Embryonic facial prominence (tissue), 1 donor: ENCODE measurements around the gene TNFRSF8.

Experiments
- DNase-seq: peaks from one replicate; pipeline ENCODE4 v3.0.0-alpha.2; 2016; ENCODE audit errors: extremely low spot score

TNFRSF8 gene

GRCh38 chr1:12114340-12114683 is 51.2 kb downstream of the TNFRSF8 start:
- DNase-seq, result no peak

DNA sequence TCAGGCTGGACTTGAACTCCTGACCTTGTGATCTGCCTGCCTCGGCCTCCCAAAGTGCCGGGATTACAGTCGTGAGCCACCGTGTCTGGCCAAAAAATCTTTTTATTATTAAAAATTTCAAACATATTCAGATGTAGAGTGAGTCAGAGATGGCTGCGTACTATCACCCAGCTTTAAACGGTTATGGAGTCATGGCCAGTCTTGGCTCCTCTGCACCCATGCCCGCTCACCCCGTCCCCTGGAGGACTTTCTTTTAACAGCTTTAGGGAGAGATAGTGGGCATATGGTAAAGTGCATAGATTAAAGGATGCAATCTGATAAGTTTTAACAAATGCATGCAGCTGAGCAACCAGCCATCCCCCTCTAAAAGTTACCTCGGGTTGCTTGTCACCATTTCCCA is 51.8 kb downstream of the TNFRSF8 start:
- no peak for DNase-seq

DNA sequence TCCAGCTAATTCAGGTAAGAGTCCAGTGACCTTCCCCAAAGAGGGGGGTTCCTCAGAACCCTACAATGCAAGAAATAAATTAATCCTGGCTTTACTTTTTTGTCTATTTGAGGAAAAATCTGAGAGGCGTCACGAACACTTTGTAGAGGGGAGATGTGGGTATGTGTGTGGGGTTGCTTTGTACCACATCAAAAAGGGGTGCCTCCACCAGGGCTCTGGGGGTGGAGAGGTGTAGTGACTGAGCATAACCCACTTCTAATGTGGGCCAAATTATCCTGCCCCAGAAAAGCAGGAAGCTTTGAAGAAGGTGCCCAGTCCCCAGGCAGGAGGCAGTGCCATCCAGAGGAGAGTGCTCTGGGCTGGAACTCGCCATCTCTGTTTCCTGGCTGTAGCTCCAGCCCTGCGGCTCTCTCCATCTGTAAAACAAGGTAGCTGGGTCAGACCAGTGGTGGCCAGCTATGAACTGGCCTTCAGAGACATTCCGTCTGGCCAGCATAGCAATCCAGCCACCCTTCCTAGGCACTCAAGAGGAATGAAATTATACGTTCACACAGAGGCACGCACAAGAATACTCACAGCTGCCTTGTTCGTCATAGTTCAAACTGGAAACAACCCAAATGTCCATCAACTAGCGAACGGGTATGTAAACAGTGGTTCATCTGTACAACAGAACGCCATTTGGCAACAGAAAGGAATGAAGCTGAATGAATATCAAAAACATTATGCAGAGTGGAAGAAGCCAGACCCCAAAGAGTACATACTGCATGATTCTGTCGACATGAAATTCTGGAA is 58.3 kb downstream of the TNFRSF8 start:
- no peak for DNase-seq

GRCh38 chr1:12123172-12123571 is 60.1 kb downstream of the TNFRSF8 start:
- no peak for DNase-seq

DNA sequence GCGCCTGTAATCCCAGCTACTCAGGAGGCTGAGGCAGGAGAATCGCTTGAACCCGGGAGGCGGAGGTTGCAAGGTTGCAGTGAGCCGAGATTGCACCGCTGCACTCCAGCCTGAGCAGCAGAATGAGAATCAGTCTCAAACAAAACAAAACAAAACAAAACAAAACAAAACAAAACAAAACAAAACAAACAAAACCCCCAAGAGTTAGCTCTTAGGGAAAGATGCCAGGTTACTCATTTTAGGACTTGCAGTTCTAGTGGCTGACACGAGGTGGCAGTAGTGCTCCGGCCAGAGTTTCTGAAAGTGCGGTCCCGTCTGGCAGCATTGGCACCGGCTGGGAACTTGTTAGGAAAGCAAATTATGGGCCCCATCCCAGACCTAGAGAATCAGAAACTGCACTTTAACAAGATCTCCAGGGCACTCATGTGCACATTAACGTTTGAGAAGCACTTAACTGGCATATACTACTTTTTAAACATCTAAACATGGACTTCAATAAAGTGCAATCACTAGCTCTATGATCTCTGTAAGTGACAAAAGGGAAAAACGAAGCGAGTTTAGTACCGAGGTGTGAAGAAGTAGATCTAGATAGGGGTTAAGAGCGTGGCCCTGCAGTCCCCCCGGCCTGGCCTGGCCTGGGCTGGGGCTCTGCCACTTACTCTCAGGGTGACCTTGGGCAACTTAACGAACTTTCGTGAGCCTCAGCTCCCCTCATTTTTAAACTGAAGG is 61.8 kb downstream of the TNFRSF8 start:
- peak; percentile 58 for DNase-seq

- DNase-seq, result no peak
Measured at GRCh38 chr1:12125422-12126355, 62.6 kb downstream of the TNFRSF8 start.

DNA sequence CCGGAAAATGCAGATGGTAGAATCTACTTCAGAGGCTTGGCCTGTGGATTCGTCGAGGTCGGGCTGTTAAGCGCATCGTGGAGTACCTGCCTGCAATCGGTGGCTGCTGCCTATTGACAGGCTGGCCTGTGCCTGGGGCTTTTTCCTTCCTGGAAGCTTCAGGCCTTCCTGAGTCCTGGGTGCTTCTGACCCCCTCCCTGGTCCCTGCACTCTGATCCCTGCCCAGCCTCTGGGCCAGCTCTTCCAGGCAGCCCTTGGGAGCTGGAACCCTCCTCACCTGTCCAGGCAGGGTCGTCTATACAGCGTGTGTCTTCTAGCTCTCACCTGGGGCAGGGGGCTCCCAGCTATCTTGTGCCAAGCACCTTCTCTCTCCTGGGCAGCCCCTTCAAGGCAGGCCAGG is 63.7 kb downstream of the TNFRSF8 start:
- no peak for DNase-seq

- DNase-seq, result no peak
Measured at GRCh38 chr1:12127206-12127810, 64.2 kb downstream of the TNFRSF8 start.

DNA sequence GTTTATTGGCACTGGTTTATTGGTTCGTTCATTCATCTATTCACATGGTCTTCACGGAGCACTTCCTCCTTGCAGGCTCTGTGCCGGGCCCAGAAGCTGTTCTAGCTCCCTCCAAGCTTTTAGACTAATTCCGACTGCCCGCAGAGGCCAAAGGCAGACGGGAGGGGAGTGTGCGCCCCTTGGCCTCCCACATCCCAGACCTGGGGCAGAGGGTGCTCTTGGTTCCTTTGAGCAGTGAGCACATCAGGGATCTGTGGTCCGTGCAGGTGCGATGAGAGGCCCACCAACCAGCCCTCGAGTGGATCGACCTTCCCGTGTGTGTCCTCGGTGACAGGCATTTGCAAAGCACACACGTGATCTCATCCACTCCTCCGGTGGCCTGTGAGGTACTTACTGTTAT is 65.0 kb downstream of the TNFRSF8 start:
- no peak for DNase-seq

GRCh38 chr1:12129624-12130023 is 66.5 kb downstream of the TNFRSF8 start:
- DNase-seq, result no peak

GRCh38 chr1:12130466-12131130 is 67.5 kb downstream of the TNFRSF8 start:
- no peak for DNase-seq

DNA sequence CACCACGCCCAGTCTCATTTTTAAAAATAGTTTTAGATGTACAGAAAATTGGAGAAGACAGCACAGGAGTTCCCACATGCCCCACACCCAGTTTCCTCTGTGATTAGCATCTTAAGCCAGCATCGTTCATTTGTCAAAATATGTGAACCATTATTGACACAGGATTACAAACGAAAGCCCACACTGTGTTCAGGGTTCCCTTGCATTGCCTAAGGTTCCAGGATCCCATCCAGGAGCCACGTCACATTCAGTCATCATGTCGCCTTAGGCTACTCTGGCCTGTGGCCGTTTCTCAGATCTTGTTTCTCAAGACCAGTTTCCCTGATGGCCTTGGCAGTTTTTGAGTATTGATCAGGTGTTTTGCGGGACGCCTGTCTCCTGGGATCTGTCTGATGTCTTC is 69.0 kb downstream of the TNFRSF8 start:
- no peak for DNase-seq

GRCh38 chr1:12134716-12135115 is 71.6 kb downstream of the TNFRSF8 start:
- DNase-seq, result no peak

- DNase-seq, result no peak
Measured at GRCh38 chr1:12135612-12136011, 72.5 kb downstream of the TNFRSF8 start.

GRCh38 chr1:12136916-12137610 is 74.0 kb downstream of the TNFRSF8 start:
- DNase-seq, result no peak

- no peak for DNase-seq
Measured at GRCh38 chr1:12138196-12139168, 75.4 kb downstream of the TNFRSF8 start.

GRCh38 chr1:12140016-12140415 is 76.9 kb downstream of the TNFRSF8 start:
- DNase-seq, result no peak

DNA sequence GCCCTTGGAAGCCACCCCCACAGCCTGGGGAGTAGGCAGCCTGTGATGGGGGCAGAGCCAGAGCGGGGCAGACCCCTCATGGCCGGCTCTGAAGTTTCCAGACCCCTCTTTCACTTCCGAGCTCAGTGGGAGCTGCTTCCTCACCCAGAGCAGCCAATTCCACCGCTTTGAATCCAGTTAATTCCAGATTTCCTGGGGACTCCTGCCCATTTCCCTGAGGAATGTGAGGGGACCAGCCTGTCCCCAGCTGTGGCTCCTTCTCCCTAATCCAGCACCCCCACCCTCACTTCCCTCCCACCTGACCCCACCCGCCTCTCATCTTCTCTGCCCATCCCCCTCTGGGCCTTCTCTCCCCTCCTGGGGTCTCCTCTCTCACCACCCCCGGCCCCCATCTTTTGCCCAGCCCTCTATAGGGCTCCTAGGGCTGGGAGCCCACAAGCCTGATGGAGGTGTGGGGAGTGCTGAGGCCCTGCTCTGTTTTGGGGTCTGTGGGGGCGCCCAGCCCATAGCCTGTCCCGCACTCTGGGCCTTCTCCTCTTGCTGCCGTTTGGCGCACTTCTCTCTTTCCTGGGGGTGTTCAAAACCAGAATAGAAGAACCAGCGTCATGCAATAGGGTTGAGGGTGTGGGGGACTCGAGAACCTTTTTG is 77.5 kb downstream of the TNFRSF8 start:
- DNase-seq, result no peak
